Stimulated activated CD4-positive, alpha-beta T cell treated with anti-CD3 and anti-CD28 coated beads, TNF-alpha, amount 100 ng/mL, for 1 hour (primary cell): Measurements from ENCODE around the gene XNDC1N.

Source experiments
- DNase-seq, 3 donors: peaks; one replicate each; pipeline ENCODE4 v3.0.0-alpha.2; 2020; ENCODE audit warnings: low read depth in 3 of 3, low spot score in 1 of 3

The XNDC1N gene, protein sequence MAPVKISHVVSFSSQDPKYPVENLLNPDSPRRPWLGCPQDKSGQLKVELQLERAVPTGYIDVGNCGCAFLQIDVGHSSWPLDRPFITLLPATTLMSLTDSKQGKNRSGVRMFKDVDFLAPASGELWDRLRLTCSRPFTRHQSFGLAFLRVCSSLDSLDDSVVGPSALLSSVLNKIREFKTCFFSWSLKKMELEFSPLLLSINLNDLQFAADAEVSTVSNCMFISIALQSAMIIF

DNA sequence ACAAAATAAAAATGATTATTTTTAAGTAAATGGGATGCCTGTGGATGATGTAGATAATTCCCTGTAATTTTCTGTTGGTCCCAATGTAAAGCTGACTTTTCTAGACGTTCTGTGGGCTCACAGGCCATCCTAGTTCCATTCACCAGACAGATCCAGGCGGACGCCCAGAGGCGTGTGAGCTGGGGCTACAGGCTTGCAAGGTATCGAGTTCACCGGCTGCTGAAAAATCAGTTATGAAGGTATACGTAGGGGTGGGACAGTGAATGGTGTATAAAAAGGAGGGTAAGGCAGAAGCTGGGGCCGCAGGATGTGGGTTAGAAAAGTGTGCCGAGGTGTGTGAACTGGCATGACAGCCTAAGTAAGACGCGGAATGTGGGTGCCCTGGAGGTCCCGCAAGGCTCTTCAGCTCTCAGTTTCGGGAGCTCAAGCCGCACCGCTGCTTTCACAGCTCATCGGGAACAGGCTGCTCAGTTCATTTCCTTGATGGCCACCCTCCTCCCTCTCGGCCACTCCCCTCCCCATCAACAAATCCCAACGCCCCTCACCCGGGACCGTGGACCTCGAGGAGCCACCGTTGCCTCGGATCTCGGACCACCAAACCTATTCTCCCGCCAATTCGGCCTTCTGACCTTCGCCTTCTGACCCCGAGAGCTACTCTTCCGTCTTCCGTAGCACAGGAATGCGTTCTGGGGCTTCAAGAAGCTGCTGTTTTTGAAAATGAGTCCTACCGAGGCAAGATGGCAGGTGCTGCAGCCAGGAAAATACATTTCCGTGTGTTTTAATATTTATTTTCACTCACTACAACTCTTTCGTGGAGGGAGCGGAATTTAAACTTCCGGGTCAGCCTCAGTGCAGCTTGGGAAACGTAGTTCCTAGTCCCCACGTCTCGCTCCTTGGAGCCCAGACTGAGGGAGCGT, at the start of gene XNDC1N:
XNDC1N (minus strand) TSS at position 775 of the 917 bp plus-strand sequence. CDS start 5,241 bp downstream, outside the sequence.
- peak in 2 of 3 donors; percentile 46 to 51 for DNase-seq

GRCh38 chr11:71977743-71978418, 49.5 kb upstream of the XNDC1N start:
- peak in 2 of 3 donors; percentile 2 to 7 for DNase-seq

DNA sequence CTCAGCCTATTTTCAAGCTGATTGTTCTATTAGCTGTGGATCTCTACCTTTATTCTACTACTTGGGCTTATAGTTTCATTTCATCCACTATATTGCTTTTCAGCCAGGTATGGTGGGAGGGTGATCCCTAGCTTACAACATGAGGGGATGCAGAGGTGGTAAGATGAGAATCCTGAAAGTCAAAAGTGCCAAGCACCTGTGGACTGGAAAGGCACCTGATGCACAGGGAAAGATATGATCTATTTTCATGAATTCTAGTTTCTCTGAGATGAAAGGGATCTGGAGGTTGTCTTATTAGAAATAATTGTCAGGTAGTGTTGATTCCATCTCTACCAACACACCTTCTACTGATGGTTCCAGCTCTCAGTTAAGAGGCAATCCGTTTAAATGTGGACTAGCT, 48.7 kb upstream of the XNDC1N start:
- no peak for DNase-seq

- DNase-seq = no peak
Observed at GRCh38 chr11:71976551-71976950, 48.2 kb upstream of the XNDC1N start.

GRCh38 chr11:71971680-71972079, 43.3 kb upstream of the XNDC1N start:
- no peak for DNase-seq

- no peak for DNase-seq
Observed at GRCh38 chr11:71964641-71965040, 36.2 kb upstream of the XNDC1N start.

DNA sequence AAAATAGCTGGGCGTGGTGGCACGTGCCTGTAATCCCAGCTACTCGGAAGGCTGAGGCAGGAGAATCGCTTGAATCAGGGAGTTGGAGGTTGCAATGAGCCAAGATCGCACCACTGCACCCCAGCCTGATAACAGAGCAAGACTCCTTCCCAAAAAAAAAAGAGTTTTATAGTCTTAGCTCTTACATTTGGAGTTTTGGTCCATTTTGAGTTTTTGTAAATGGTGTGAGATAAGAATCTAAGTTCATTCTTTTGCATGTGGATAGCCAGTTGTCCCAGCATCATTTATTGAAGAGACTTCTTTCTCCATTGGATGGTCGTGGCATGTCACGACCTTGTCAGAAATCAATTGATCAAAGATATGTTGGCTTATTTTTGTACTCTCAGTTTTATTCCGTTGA, 35.1 kb upstream of the XNDC1N start:
- DNase-seq = no peak

GRCh38 chr11:71962428-71963038, 34.1 kb upstream of the XNDC1N start:
- DNase-seq = no peak

- no peak for DNase-seq
Observed at GRCh38 chr11:71955898-71956456, 27.6 kb upstream of the XNDC1N start.

GRCh38 chr11:71951741-71952310, 23.4 kb upstream of the XNDC1N start:
- DNase-seq = no peak

DNA sequence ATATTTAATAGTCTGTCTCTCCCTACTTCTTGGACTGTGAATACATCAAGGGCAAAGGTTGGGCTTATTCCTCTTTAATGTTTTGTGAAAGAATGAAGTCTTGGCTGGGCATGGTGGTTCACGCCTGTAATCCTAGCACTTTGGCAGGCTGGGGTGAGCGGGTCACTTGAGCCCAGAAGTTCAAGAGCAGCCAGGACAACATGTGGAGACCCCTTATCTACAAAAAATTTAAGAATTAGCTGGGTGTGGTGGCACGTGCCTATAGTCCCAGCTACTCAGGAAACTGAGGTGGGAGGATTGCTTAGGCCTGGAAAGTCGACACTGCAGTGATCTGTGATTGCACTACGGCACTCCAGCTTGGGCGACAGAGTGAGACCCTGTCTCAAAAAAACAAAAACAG, 20.6 kb upstream of the XNDC1N start:
- DNase-seq = no peak

DNA sequence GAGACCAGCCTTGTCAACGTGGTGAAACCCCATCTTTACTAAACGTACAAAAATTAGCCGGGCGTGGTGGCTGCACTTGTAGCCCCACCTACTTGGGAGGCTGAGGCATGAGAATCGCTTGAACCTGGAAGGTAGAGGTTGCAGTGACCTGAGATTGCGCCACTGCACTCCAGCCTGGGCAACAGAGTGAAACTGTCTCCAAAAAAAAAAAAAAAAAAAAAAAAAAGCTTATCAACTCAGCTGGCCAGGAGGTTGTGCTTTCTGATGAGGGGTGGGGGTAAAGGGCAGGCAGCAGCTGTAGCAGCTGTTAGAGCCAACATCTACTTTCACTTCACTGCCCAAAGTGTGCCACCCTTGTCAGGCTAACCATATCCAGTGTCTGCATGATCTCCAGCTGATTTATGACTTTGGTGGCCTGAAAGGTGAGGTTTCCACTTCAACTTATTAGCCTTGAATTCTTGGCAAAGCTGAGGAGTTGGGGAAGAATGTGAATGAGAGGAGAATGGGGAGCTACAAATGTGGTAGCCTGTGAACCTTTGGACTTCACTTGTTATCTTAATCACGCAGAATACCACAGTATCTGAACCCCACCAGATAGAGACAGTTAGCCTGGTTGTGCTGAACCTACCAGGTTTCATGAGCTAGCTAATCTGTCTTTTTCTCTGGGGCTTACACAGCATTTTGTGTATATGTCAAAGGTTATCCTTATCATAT, 20.1 kb upstream of the XNDC1N start:
- no peak for DNase-seq

- DNase-seq = no peak
Observed at GRCh38 chr11:71947498-71947897, 19.1 kb upstream of the XNDC1N start.

- no peak for DNase-seq
Observed at GRCh38 chr11:71946144-71946571, 17.8 kb upstream of the XNDC1N start.

- DNase-seq = no peak
Observed at GRCh38 chr11:71940561-71941219, 12.3 kb upstream of the XNDC1N start.

DNA sequence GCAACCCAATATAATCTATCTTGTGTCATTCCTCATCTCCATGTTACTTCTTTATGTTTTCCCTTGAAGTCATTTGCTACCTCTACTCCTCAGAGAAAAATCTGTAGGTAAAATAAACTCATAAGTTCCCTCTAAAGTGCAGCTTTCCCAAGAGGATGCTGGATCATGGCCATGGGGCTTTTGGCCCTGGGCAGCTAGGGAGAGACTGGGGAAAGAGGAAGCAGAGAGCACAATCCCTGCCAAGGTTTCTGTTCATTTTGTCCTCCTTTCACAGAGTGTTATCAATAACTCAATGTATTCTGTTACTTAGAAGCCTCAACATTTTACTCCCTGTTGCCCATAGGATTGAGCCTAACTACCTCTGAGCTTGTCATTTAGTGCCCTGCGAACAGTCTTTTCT, 9.4 kb upstream of the XNDC1N start:
- no peak for DNase-seq

DNA sequence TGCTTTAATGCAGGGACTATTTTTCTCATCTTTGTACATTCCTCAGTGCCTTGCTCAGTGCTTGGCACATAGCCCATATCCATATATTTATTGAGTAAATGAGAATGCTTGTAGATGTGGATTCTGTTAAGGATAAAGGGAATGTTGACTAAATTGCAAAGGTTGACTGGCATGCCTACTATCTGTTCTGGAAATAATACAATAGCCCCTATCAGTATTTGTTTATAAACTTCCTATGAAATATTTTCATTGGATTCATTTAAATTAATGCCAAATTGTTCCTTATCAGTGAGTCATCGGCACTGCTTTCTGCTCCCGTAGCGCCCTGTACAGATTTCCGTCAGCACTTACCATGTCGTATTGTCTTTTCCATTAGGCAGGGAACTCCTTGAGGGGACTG, 8.4 kb upstream of the XNDC1N start:
- no peak for DNase-seq

GRCh38 chr11:71935338-71935925, 7.0 kb upstream of the XNDC1N start:
- no peak for DNase-seq

DNA sequence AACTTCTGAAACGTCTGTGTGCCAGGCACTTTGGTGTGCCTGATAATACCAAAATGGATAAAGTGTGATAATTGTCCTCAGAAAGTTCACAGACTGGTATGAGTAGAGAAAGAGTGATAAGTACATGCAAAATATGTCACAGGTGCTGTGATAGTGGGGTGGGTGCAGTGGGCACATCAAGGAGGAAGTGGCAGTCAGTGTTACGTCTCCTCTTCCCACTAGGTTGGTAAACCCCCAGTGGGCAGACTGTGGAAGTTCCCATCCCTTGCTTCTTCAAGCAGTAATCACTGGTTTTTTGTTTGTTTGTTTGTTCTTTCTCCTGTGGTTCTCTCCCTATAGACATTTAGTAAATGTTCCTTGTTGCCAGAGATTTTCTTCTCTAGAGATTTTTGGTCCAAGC, 5.8 kb upstream of the XNDC1N start:
- no peak for DNase-seq
